PC-3 (cell line): ENCODE data around the gene ERVMER34-1. TPM values are rescaled to one million over a fixed set of nuclear protein-coding genes. Genes with fewer than 3 reads are reported as not detected.
A peak's percentile ranks its signal among the peaks of the same experiment; 100 is the strongest.

ENCODE experiments used
- ATAC-seq: fragments of 200-7000 bp; cut with Tn5 transposase; 2 replicates; pipeline ENCODE4 v1.9.1; 2020; ENCODE audit warnings: mild to moderate bottlenecking, moderate library complexity
- BruUV-seq: library from RNA; stranded (reverse); fragments of 400-500 nt; replicated peaks from 2 replicates; lab custom pipeline; 2021; lab: Mats Ljungman, UMichigan
- CTCF ChIA-PET: fragments of 300-600 bp; sonication (Branson Sonifier 250); formaldehyde crosslinking; loops from one replicate; lab custom pipeline; 2022; ENCODE audit warnings: antibody characterized with exemption; lab: Charles Lee
- POLR2A ChIA-PET: fragments of 300-600 bp; sonication (Branson Sonifier 250); formaldehyde crosslinking; loops from one replicate; lab custom pipeline; 2022; ENCODE audit warnings: antibody characterized with exemption; ENCODE audit not compliant: unreplicated experiment; lab: Charles Lee
- DNase-seq: peaks from one replicate; pipeline ENCODE4 v3.0.0-alpha.2; 2015
- H2AFZ ChIP-seq: fragments of 300-600 bp; sonication (generic); 2 replicates; pipeline ENCODE4 v1.6.0; 2016; ENCODE audit warnings: antibody characterized with exemption, low read length
- H3F3A ChIP-seq: fragments of 300-600 bp; sonication (generic); one replicate; pipeline ENCODE4 v1.6.0; 2017; ENCODE audit warnings: antibody characterized with exemption, low read length, control low read depth, mild to moderate bottlenecking; ENCODE audit not compliant: unreplicated experiment
- H3K27ac ChIP-seq: fragments of 300-600 bp; sonication (generic); 2 replicates; pipeline ENCODE4 v1.5.1; 2016; ENCODE audit warnings: mild to moderate bottlenecking, low read length
- H3K27me3 ChIP-seq: fragments of 300-600 bp; sonication (generic); 2 replicates; pipeline ENCODE4 v1.6.1; 2016; ENCODE audit warnings: low read length, mixed read lengths
- H3K36me3 ChIP-seq: fragments of 300-600 bp; sonication (generic); 2 replicates; pipeline ENCODE4 v1.6.1; 2016; ENCODE audit warnings: low read depth, mixed run types, low read length, mixed read lengths
- H3K4me1 ChIP-seq: fragments of 300-600 bp; sonication (generic); 2 replicates; pipeline ENCODE4 v1.5.1; 2016; ENCODE audit warnings: low read length; ENCODE audit not compliant: insufficient read depth
- H3K4me2 ChIP-seq: fragments of 300-600 bp; sonication (generic); 2 replicates; pipeline ENCODE4 v1.6.0; 2016; ENCODE audit warnings: low read length
- H3K4me3 ChIP-seq: fragments of 300-600 bp; sonication (generic); 2 replicates; pipeline ENCODE4 v1.5.1; 2016; ENCODE audit warnings: mild to moderate bottlenecking, low read length, mixed read lengths
- H3K79me2 ChIP-seq: fragments of 300-600 bp; sonication (generic); 2 replicates; pipeline ENCODE4 v1.6.1; 2017; ENCODE audit warnings: low read length, mixed read lengths
- H3K9ac ChIP-seq: fragments of 300-600 bp; sonication (generic); 2 replicates; pipeline ENCODE4 v1.6.0; 2016; ENCODE audit warnings: mild to moderate bottlenecking, low read length
- H3K9me2 ChIP-seq: fragments of 300-600 bp; sonication (generic); replicated peaks from 2 replicates; pipeline ENCODE4 v1.6.1; 2016; ENCODE audit warnings: mixed run types, low read length, mixed read lengths
- H3K9me3 ChIP-seq: fragments of 300-600 bp; sonication (generic); 2 replicates; pipeline ENCODE4 v1.6.1; 2016; ENCODE audit warnings: low read length, mixed read lengths
- H4K20me1 ChIP-seq: fragments of 300-600 bp; sonication (generic); 2 replicates; pipeline ENCODE4 v1.6.1; 2016; ENCODE audit warnings: low read length, mixed read lengths
- EZH2 ChIP-seq: fragments of 300-600 bp; sonication (generic); IDR thresholded peaks from one replicate; pipeline ENCODE4 v1.6.1; 2017; ENCODE audit warnings: antibody characterized with exemption, mild to moderate bottlenecking, low read length; ENCODE audit not compliant: unreplicated experiment
- EZH2phosphoT487 ChIP-seq: fragments of 300-600 bp; sonication (generic); IDR thresholded peaks from 2 replicates; pipeline ENCODE4 v1.6.1; 2018; ENCODE audit warnings: mild to moderate bottlenecking, antibody characterized with exemption, low read length, borderline replicate concordance
- intact Hi-C: fragments of 100-400 bp; cut with micrococcal nuclease; formaldehyde crosslinking; loops from 2 replicates; pipeline ENCODE4 v1.9.0; 2023
- total RNA-seq: library from RNA; depleted of rRNA; stranded (reverse); fragments of >200 nt; gene quantifications from 2 replicates; pipeline ENCODE4 v1.2.3, GENCODE V29; 2014
- TF ChIP-seq, protein P1 (sequence below): fragments of 300-600 bp; sonication (generic); conservative IDR thresholded peaks from 2 replicates; pipeline ENCODE4 v1.5.1; 2017; ENCODE audit warnings: antibody characterized with exemption, low read depth, mild to moderate bottlenecking, low read length

The ERVMER34-1 gene
- total RNA-seq, 1 experiment from 2014 or later: 1.7 TPM

DNA sequence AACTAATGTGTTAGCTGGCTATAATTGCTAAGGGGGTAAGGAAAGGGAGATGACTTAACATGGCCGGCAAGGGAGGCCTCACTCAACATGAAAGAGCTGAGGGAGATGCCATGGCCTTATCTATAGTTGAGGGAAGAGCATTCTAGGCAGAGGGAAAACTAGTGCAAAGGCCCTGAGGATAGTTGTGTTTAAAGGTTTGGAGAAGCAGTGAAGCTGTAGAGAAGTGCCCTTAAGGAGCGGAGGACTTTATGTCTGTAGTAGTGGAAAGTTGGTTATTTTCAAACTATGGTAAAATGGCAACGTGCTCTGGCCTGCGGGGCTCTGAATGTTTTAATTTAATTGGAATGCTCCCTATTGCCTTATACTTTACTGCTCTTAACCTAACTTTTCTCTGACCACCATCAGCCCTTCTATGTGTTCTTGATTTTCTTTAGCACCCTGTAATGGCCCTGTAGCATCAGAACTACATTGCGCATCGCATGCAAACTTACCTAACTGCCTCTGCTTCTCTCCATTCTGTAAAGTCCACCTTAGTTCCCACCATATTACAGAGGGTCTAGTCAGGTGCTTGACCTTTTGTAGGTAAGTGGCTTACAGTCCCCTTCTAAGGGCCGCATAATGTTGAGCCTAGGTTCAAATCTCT is 35.8 kb downstream of the ERVMER34-1 start:
- ATAC-seq (no peak), DNase-seq (no peak)
- H3K27me3 ChIP-seq: no peaks in the 10 kb centered on the region
- H3K27ac ChIP-seq: no peak overlapping the region
- no peak overlapping the region for H2AFZ ChIP-seq
- BruUV-seq: no TSS peak
- H3K36me3 ChIP-seq: peaks cover 30% of the 10 kb centered on the region
- intact Hi-C loops: loop anchor here (5.0 kb wide), 1 partner anchor 1517 kb away; no protein-coding TSS in a partner anchor
- TF ChIP-seq EZH2phosphoT487 (no peak), EZH2 (no peak)
- TF ChIP-seq, protein P1, sequence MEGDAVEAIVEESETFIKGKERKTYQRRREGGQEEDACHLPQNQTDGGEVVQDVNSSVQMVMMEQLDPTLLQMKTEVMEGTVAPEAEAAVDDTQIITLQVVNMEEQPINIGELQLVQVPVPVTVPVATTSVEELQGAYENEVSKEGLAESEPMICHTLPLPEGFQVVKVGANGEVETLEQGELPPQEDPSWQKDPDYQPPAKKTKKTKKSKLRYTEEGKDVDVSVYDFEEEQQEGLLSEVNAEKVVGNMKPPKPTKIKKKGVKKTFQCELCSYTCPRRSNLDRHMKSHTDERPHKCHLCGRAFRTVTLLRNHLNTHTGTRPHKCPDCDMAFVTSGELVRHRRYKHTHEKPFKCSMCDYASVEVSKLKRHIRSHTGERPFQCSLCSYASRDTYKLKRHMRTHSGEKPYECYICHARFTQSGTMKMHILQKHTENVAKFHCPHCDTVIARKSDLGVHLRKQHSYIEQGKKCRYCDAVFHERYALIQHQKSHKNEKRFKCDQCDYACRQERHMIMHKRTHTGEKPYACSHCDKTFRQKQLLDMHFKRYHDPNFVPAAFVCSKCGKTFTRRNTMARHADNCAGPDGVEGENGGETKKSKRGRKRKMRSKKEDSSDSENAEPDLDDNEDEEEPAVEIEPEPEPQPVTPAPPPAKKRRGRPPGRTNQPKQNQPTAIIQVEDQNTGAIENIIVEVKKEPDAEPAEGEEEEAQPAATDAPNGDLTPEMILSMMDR: no peak
- ChIA-PET POLR2A (interaction anchor here (0.5 kb wide), 1 partner anchor 1431 kb away, joined by 4 read pairs; no protein-coding TSS in a partner anchor), CTCF (no interaction called here)
- H3K4me3 ChIP-seq: no peak overlapping the region
- peaks cover 8% of the 10 kb centered on the region for H3F3A ChIP-seq
- H3K9ac ChIP-seq: no peak overlapping the region
- peaks cover 25% of the 10 kb centered on the region for H3K79me2 ChIP-seq
- no peaks in the 10 kb centered on the region for H3K9me3 ChIP-seq
- peak overlapping the region; percentile 94; the same call in 1 of the 2 replicates for H3K4me2 ChIP-seq
- H3K9me2 ChIP-seq: no peaks in the 10 kb centered on the region
- H3K4me1 ChIP-seq: peaks cover 29% of the 10 kb centered on the region
- H4K20me1 ChIP-seq: no peaks in the 10 kb centered on the region

DNA sequence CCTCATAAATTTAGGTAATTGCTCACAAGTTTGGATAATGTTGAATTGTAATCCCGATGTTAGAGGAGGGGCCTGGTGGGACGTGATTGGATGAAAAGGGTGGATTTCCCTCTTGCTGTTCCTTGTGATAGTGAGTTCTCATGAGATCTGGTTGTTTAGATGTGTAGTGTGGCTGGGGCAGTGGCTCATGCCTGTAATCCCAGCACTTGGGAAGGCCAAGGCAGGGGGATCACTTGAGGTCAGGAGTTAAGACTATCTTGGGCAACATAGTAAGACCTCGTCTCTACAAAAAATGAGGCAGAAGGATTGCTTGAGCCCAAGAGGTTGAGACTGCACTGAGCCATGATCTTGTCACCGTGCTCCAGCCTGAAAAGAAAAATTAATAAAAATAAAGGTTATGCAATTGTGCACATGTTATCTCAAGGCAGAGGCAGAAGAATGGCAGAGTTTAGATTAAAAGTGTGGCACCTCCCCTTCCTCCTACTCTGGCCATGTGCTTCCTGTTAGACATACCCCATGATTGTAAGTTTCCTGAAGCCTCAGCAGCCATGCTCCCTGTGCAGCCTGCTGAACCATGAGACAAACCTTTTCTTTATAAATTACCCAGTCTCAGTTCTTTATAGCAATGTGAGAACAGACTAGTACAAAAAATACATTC is 36.5 kb downstream of the ERVMER34-1 start:
- H3K36me3 ChIP-seq: peaks cover 30% of the 10 kb centered on the region
- peaks cover 7% of the 10 kb centered on the region for H3F3A ChIP-seq
- ChIA-PET CTCF (no interaction called here), POLR2A (no interaction called here)
- no peak for TF ChIP-seq EZH2phosphoT487
- TF ChIP-seq, protein P1: no peak
- TF ChIP-seq EZH2: no peak
- no peaks in the 10 kb centered on the region for H3K9me3 ChIP-seq
- peak overlapping the region; percentile 82; the same call in 1 of the 2 replicates for H3K4me3 ChIP-seq
- intact Hi-C loops: loop anchor here (5.0 kb wide), 1 partner anchor 1518 kb away; no protein-coding TSS in a partner anchor
- peak overlapping the region; percentile 94 for H3K4me2 ChIP-seq
- H3K79me2 ChIP-seq: peaks cover 25% of the 10 kb centered on the region
- no peaks in the 10 kb centered on the region for H3K27me3 ChIP-seq
- no peak overlapping the region for H2AFZ ChIP-seq
- H3K27ac ChIP-seq: no peak overlapping the region
- DNase-seq (no peak), ATAC-seq (no peak)
- no peaks in the 10 kb centered on the region for H4K20me1 ChIP-seq
- peaks cover 29% of the 10 kb centered on the region for H3K4me1 ChIP-seq
- no peak overlapping the region for H3K9ac ChIP-seq
- BruUV-seq: no TSS peak
- H3K9me2 ChIP-seq: no peaks in the 10 kb centered on the region
